Measurements from ENCODE around the gene DDX1. TPM values are rescaled to one million over a fixed set of nuclear protein-coding genes. Genes with fewer than 3 reads are reported as not detected.

Gene DDX1
- total RNA-seq, 1 experiment from 2014 or later = 115 TPM

GRCh38 chr2:15642011-15642814, 50.5 kb downstream of the DDX1 start (continued):
- no peak for TF ChIP-seq SOX15 (CRISPR knock-in tag; IDR thresholded peaks at IDR 0.05)
- TF ChIP-seq JUN (CRISPR knock-in tag; IDR thresholded peaks at IDR 0.05) = no peak
- no peak for TF ChIP-seq ZNF121 (CRISPR knock-in tag; IDR thresholded peaks at IDR 0.05)
- no peak for TF ChIP-seq ELF4 (CRISPR knock-in tag; IDR thresholded peaks at IDR 0.05; ENCODE audit: low read depth)
- no peak for TF ChIP-seq AR (CRISPR knock-in tag; IDR thresholded peaks at IDR 0.05)
- no peak for TF ChIP-seq ESRRA (CRISPR knock-in tag; IDR thresholded peaks at IDR 0.05; ENCODE audit: borderline replicate concordance)
- TF ChIP-seq MYBL2 (CRISPR knock-in tag; IDR thresholded peaks at IDR 0.05) = no peak

- peaks cover 7% of the 10 kb centered on the region for H3K9me3 Mint-ChIP-seq
- ChIA-PET CTCF (interaction anchor here (0.7 to 2.2 kb wide), 6 partner anchors 8 to 866 kb away, joined by 3 to 6 read pairs (median 4); no protein-coding TSS in a partner anchor), POLR2A (no interaction called here)
- TF ChIP-seq NR1H2 (CRISPR knock-in tag; IDR thresholded peaks at IDR 0.05) (no peak), SP1 (CRISPR knock-in tag; conservative IDR thresholded peaks at IDR 0.05) (no peak), SMAD3 (CRISPR knock-in tag; IDR thresholded peaks at IDR 0.05; ENCODE audit: borderline replicate concordance) (no peak)
- peaks cover 17% of the 10 kb centered on the region for H3K36me3 Mint-ChIP-seq
- ATAC-seq = no peak
- DNase-seq (ENCODE audit: low spot score) = no peak
- H3K27me3 Mint-ChIP-seq (ENCODE audit: low read depth) = no peaks in the 10 kb centered on the region
- no peak overlapping the region for H3K4me3 Mint-ChIP-seq
- peaks cover 16% of the 10 kb centered on the region for H3K4me1 Mint-ChIP-seq
- H3K27ac Mint-ChIP-seq = peak overlapping the region; percentile 15; the same call in 1 of the 2 replicates
These were observed 51.3 kb downstream of the DDX1 start for GRCh38 chr2:15642815-15643500.

GRCh38 chr2:15643791-15644585, 52.3 kb downstream of the DDX1 start:
- POLR2A ChIA-PET = no interaction called here
- ATAC-seq (no peak), DNase-seq (ENCODE audit: low spot score) (no peak)
- no peaks in the 10 kb centered on the region for H3K27me3 Mint-ChIP-seq (ENCODE audit: low read depth)
- peaks cover 7% of the 10 kb centered on the region for H3K9me3 Mint-ChIP-seq
- H3K27ac Mint-ChIP-seq = no peak overlapping the region
- peaks cover 16% of the 10 kb centered on the region for H3K4me1 Mint-ChIP-seq
- H3K36me3 Mint-ChIP-seq = peaks cover 17% of the 10 kb centered on the region
- CTCF ChIA-PET = interaction anchor here (0.6 to 2.2 kb wide), 4 partner anchors 104 to 865 kb away, joined by 3 to 6 read pairs (median 4); no protein-coding TSS in a partner anchor
- no peak overlapping the region for H3K4me3 Mint-ChIP-seq
- TF ChIP-seq ELF4 (CRISPR knock-in tag; IDR thresholded peaks at IDR 0.05; ENCODE audit: low read depth) (no peak), MAX (CRISPR knock-in tag; IDR thresholded peaks at IDR 0.05) (no peak), SMAD4 (CRISPR knock-in tag; IDR thresholded peaks at IDR 0.05) (no peak), ZNF512 (CRISPR knock-in tag; IDR thresholded peaks at IDR 0.05; ENCODE audit: borderline replicate concordance) (no peak), IRF1 (CRISPR knock-in tag; IDR thresholded peaks at IDR 0.05) (no peak), KAT7 (CRISPR knock-in tag; IDR thresholded peaks at IDR 0.05; ENCODE audit: borderline replicate concordance) (no peak), TP53 (CRISPR knock-in tag; IDR thresholded peaks at IDR 0.05) (no peak), STAT6 (CRISPR knock-in tag; conservative IDR thresholded peaks at IDR 0.05; ENCODE audit: low read depth) (no peak), NR1H2 (CRISPR knock-in tag; IDR thresholded peaks at IDR 0.05) (no peak), IRF2 (CRISPR knock-in tag; IDR thresholded peaks at IDR 0.05; ENCODE audit: borderline replicate concordance, low read depth) (no peak), ZNF317 (CRISPR knock-in tag; IDR thresholded peaks at IDR 0.05; ENCODE audit: borderline replicate concordance, low read depth) (no peak)

All from WTC11 (cell line).